Stimulated activated CD8-positive, alpha-beta memory T cell treated with anti-CD3 and anti-CD28 coated beads, Interleukin-2, amount 100 ng/mL, for 48 hours (primary cell): ENCODE data around the gene BPIFB2.
A peak's percentile ranks its signal among the peaks of the same experiment; 100 is the strongest.
"Not testable (repeated sequence)": the region's sequence is repeated elsewhere in the genome, so short reads cannot be mapped to it uniquely, and the experiment has no call there.

Experiments
- DNase-seq, 2 donors: peaks; one replicate each; pipeline ENCODE4 v3.0.0-alpha.2; 2020; ENCODE audit warnings: low read depth in 2 of 2

Gene BPIFB2, protein sequence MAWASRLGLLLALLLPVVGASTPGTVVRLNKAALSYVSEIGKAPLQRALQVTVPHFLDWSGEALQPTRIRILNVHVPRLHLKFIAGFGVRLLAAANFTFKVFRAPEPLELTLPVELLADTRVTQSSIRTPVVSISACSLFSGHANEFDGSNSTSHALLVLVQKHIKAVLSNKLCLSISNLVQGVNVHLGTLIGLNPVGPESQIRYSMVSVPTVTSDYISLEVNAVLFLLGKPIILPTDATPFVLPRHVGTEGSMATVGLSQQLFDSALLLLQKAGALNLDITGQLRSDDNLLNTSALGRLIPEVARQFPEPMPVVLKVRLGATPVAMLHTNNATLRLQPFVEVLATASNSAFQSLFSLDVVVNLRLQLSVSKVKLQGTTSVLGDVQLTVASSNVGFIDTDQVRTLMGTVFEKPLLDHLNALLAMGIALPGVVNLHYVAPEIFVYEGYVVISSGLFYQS

DNA sequence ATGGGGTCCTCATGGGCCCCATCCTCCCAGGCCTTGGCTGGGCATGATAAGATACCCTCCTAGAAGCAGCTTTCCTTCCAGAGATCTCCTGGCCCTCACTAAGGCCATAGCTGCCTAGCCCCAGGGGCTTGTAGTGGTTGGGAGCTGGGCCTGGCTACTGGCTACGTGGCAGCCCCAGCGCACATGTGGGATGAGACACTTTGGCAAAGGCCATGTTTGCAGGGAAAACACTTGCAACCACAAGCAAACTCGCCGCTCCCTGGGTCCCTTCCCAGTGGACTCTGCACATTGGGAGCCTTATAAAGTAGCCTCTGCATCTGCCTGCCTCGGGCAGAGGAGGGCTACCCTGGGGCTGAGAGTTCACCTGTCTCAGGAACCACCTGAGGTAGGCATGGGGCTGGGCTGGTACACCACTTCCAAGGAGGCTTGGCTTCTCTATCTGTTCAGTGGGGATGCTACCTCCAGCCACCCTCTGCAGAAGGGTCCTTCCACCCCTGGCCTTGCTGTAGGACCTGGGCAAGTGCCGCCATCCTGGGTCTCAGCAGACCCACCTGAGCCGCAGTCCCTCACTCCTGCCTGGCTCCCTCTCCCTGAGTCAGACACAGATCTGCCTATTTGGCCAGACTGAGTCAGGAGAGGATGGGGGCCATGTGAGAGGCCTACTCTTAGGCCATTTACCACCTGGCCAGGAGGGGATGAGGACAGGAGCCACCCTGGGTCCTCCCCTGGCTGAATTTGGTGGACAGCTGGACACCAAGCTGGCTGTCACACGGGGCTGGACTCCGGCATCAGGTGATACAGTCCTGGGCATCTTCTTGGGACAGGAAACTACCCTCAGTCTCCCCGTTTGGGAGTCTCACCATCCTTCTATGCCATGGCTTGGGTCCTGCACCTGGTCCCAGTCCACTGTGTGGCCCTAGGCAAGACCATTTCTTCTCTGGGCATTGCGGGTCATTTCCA lies at the start of gene BPIFB2:
Gene BPIFB2 (plus strand): TSS at position 329 of the 960 bp plus-strand sequence. CDS start 871 bp downstream, outside the sequence.
- DNase-seq, result no peak

DNA sequence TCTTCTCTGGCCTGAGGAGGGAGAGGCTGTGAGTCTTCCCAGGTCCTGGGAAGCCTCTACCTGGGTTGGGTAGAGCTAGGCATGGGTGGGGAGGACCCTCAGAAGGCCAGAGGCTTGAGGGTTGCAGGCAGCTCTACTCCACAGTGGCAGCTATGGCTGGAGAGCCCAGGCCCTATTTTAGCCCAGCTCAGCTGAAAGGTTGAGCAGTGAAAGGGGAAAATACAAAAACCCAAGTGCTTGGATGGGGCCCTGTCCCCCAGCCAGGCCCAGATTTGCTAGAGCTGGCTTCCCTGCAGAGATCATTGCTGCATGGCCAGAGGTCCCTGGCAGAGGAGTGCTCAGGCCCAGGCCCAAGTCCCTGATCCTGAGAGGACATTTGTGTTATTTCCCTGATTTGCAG lies 48.9 kb upstream of the BPIFB2 start:
- DNase-seq, result no peak

DNA sequence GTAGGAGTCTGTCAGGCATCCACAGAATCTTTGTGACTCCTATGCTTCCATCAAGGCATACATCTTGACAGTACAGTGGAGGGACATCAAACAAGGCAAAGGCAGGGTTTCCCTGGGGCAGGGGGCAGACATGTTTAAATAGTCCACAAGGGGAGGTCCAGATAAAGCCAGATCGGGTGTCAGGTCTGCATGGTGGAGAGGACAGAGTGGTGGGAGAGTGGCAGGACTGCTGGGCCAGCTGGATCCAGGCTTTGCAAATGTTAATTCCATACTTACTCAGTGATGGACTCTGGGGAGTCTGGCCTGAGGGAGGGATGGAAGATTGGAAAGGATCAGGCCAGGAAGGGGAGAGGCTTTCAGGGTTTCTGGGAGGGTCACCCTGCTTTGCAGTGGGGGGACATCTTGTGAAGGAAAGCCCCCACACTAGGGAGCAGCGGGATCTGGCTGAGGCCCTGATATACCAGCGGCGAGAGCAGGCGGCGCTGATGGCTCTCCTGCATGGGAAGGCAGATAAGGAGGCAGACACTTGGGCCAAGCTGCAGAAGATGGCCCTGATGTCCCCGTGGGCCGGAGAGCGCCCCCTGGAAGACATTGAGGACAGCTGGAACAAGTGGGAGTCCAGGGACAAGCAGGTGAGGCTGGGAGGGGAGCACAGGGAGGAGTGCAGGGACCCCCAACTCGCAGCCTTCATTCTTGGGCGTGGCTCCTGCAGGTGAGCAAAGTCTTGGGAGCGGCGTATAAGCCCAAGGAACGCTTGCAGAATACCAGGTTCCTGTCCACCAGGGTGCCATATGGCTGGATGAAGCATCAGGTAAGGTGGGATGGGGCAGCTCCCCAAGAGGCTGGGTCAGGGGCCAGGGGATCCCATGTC lies 47.9 kb upstream of the BPIFB2 start:
- no peak for DNase-seq

DNA sequence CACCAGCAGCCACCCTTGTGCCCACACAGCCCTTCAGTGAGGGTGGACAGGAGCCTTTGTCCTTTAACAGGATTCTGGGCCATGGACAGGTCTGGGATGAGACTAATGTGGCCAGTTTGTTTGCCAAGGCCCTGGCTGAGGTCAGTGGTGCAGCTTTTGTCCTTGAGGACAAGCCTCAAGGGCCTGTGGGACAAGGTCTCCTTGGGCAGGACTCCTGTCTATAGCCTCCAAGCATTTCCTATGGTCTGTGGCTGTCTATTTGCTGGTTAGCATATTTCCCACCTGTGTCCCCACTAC lies 47.3 kb upstream of the BPIFB2 start:
- DNase-seq, result no peak

DNA sequence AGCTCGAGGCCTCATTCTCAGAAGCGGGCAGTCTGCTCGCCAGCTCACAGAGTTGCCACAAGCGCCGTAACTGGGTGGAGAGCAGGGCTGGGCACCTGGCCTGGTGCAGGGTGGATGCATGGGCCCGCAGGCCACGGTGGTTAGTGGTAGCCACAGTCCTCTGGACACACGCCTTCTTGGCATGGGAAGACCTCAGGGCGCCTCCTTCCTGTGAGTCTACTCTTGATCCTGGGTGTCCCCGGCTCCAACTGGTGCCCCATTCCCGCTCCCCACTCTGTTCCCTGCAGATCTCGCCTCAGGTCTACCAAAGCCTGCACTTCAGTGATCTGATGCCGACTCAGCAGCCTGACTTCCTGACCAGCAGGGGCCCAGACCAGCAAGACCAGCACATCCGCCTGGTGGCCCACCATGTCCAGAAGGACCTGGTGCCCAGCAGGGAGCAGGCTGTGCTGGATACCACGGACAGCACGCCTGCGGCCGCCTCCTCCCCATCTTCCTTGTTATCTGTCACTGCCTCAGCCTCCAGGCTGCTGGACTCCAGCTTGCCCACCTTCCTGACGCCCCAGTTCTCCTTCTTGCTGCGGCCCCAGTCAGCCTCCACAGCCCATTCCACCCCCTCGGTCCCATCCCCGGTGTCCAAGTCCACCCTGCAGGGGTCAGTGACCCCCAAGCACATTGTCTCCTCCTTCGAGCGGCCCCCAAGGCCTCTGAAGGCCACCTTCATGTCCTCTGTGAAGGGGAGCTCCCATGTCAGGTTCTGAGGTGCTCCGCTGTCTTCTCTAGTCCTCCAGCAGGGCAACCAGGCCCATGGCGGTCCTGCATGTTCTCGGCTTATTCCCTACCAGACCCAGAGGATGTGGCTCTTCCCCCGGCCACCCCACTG lies 46.4 kb upstream of the BPIFB2 start:
- no peak for DNase-seq

DNA sequence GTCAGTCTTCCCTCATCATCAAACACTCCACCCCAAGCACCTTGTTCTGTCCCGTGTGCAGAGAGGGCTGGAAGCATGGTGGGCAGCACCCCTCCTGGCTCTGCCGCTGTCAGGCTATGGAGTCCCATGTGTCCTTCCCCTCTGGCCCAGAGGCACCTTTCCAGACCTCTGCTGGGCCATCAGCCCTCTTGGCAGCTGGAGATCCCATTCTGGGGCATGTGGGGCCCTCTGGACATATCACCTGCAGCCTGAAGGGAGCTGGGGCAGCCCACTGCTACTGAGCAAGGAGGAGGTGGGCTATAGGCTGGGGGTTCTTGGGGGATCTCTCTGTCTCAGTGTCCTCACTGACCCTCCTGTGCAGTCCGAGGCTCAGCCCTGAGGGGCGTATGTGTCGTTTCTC lies 45.5 kb upstream of the BPIFB2 start:
- no peak for DNase-seq

DNA sequence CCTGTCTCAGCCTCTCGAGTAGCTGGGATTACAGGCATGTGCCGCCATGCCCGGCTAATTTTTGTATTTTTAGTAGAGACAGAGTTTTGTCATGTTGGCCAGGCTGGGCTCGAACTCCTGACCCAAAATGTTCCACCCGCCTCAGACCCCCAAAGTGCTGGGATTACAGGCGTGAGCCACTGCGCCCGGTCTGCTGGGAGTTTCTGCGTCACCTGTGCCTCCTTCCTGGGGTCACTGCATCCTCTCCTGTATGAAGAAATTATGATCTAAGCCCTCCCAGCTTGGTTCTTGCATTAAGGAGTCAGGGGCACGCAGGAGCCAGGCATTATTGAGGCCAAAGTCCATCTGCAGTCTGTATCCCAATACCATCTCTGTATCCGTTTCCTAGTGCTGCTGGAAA lies 44.9 kb upstream of the BPIFB2 start:
- not testable (repeated sequence) for DNase-seq

DNA sequence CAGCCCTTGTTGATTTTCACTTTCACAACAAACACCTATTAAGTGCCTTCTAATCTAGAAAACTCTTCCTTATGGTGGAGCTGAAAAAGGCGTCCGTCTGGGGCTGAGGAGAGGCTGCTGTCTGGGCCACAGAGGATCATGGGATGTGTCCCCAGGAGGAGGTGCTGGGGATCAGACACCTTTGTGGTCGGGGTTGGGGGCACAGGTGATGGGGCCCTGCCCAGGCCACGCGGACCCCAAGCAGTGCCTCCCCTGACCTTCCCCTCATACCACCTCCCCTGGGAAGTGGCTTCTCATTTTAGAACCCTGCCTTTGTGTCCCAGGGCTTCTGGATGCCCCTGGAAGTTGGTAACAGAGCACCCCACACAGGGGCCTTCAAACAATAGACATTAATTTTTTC lies 44.3 kb upstream of the BPIFB2 start:
- DNase-seq, result no peak

DNA sequence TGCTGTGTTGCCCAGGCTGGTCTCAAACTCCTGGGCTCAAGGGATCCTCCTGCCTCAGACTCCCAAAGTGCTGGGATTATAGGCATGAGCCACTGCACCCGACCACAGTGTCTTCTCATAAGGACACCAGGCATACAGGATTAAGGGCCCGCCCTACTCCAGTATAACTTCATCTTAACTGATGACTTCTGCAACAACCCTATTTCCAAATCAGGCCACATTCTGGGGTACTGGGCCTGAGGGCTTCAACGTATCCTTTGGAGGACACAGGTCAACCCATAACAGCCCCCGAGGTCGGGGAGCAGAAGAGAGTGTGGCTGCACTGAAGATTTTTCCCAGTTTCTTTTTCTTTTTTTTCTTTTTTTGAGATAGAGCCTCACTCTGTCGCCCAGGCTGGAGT lies 42.9 kb upstream of the BPIFB2 start:
- no peak for DNase-seq

DNA sequence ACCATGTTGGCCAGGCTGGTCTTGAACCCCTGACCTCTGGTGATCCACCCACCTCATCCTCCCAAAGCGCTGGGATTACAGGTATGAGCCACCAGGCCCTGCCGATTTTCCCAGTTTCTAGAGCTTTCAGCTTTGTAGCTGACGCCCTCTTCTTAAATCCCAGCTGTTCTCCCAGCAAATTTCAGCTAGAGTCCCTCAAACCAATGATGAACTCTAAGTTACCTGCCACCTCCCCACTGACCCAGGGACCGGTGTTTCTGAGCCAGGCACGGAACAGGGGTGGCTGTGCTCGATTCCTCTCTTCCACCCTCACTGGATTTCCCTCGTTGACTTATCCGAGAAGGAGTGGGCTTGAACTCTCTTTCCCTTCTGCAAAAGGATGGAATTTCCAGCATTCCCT lies 42.4 kb upstream of the BPIFB2 start:
- no peak for DNase-seq

DNA sequence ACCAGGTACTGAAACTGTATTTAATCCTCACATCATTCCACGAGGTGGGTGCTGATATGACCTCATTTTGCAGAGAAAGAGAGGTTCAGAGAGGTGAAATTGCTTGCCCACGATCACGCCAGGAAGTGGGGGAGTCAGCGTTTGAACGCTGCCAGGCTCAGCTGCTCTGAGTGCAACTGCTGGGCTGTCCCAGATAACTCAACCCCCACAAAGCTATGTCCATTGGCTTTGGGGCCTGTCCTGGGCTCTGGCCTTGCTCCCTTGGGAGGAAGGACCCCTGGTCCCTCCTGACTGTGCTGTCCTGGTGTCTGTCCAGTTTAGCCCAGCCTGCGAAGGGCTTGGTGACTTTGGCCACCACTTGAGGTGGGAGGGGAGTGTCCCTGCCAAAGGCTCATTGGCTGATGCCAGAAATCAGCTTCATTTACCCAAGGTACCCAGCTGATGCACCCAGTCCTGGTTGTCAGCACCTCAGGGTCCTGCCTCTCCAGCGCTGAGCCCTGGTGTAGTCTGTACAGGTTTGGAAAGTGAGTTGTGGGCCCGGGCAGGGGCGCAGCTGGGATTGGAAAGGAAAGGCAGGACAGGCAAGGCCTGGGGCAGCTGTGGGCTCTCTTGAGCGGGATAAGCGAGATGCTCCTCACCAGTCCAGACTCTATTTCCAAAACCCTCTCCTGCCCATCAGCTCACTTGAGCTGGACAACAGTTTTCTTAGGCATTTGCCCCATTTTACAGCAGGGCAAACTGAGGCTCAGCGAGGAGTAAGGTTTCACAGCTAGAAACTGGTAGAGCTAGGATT lies 41.7 kb upstream of the BPIFB2 start:
- DNase-seq, result no peak

DNA sequence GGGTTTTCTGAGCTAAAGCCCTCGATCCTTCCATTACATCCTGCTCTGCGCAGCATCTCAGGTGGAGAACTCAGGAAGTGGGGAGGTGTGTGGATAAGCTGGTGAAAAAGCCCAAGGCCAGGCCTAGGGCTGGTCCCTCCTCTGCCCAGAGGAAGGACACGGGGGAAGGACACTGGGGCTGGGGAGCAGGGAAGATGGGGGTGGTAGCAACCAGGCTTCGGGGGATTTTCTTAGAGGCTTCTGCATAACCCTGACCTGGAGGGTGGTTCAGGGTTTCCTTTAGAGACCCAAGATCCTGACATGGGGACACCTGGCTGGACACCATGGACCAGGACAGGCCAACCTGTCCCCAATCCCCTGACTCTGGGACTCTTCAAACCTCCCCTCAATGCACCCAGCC lies 41.1 kb upstream of the BPIFB2 start:
- no peak for DNase-seq

DNA sequence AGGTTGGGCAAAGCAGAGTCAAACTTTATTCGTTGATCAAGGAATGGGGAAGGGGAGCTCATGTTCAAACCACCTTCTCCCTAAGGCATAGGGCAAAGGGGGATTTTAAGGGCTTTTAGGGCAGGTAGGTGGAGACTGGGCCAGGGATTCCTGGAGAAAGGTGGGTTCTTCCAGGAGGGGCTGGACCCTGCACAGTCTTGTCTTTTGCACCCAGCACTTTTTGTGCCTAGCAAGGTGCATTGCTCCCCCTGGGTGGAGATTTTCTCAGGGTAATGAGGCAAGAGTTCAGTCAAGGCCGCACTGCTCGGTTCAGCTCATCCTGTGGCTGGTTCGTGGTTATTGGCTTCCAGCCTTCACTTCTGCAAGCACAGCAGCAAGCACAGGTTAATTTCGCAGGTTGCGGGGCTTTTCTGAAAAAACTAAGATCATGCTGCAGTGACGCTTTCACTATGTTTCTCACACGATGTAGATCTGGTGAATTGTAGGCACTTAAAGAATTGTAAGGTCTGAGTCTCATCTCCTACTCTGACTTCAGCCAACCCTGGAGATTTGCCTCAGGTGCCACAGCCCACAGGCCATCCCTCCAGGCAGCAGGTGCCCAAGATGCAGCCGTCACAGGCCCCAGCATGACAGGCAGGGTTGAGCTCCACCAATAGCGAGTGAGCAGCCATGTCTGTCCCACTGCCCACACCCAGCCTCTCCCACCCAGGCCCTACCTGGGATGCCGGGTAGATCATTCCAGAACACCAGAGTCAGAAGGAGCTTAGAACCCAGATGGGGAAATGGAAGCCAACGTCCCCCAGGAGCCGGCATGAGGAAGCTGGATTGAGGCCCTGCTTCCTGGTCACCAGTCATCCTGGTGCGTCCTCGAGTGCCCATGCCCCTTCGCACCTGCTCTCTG lies 40.4 kb upstream of the BPIFB2 start:
- DNase-seq, result no peak

DNA sequence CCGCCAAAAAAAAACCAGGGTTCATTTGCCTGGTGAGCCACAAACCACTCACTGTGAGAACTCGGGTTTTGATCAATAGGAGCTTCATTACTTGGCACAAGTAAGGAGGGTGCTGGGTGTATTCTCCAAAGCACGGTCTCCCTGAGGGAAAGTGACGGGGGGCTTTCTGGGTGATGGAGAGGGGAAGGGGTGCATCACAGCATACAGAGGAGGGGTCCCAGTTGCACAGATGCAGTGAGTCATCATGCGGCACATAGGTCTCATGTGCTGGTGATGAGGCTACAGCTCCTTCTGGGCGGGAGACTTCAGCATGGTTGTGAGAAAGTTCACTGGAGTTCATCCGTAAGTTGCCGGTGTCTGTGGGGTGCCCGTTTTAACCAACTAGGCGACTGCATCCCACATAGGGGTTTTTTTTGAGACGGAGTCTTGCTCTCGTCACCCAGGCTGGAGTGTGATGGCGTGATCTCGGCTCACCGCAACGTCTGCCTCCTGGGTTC lies 39.5 kb upstream of the BPIFB2 start:
- DNase-seq, result peak in 1 of 2 donors; percentile 27

DNA sequence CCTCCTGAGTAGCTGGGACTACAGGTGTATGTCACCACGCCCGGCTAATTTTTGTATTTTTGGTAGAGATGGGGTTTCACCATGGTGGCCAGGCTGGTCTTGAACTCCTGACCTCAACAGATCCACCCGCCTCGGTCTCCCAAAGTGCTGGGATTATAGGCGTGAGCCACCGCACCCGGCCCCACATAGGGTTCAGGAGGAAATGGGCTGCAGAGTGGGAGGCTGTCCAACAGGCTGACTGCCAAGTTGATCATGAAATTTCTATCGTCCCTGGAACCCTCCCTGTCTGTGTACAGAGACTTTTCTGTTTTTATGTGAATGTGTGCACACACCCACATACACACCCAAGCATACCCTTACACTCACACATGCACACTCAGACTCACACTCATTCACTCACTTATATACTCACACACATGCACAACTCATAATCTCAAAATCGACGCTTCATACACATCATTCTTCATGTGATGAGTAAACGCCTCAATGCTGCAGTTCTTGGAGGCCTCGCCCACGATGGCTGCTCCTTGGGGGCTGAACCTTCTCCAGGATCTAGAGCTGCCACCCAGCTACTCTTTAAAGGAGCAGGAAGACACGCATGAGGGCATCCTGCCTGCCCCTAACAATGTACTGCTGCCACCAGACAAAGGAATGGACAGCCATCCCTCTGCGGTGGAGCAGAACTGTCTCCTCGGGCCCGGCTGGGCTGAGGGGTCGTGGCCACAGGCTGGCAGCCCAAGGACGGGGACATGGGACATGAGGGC lies 38.8 kb upstream of the BPIFB2 start:
- DNase-seq, result peak in 1 of 2 donors; percentile 36

DNA sequence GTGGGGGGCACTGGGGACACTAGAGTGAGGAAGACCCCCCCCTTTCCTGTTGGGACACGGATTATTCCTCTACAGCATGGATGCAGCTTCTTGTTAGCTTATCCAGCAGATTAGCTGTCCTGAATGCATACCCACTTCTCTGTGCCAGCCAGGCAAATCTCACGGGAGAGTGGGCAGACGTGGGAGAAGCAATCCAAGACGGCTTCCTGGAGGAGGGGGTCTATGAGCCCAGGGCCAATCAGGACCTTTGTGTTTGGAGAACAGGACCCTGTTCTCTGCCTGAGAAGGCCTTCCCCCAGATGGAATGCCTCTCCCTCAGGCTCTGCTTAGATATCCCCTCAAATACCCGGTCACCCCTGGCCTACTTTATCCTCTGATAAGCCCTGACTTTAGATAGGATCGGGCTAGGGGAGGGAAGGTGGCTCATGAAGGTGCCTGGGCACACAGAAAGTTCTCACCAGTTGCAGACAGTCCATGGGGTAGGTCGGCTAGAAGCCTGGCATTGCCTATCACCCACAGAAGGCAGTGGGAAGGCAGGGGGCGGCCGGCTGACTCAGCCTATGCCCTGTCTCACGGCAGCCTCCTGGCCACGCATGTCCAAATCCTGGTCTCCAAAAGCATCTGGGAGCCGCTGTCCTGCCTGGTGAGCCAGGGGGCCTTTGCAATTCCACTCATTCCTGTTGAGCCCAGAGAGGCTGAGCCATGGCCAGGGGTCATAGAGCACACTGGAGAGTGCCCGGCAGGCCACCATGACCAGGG lies 38.0 kb upstream of the BPIFB2 start:
- no peak for DNase-seq
